Measurements from ENCODE around the gene TMEM14A. TPM values are rescaled to one million over a fixed set of nuclear protein-coding genes. Genes with fewer than 3 reads are reported as not detected.

Gene TMEM14A
- total and polyA plus RNA-seq, 2 of the 8 experiments (the other 6 are each of a cell fraction or from before 2014, with no cell fraction given): 11.1 to 11.2 TPM

DNA sequence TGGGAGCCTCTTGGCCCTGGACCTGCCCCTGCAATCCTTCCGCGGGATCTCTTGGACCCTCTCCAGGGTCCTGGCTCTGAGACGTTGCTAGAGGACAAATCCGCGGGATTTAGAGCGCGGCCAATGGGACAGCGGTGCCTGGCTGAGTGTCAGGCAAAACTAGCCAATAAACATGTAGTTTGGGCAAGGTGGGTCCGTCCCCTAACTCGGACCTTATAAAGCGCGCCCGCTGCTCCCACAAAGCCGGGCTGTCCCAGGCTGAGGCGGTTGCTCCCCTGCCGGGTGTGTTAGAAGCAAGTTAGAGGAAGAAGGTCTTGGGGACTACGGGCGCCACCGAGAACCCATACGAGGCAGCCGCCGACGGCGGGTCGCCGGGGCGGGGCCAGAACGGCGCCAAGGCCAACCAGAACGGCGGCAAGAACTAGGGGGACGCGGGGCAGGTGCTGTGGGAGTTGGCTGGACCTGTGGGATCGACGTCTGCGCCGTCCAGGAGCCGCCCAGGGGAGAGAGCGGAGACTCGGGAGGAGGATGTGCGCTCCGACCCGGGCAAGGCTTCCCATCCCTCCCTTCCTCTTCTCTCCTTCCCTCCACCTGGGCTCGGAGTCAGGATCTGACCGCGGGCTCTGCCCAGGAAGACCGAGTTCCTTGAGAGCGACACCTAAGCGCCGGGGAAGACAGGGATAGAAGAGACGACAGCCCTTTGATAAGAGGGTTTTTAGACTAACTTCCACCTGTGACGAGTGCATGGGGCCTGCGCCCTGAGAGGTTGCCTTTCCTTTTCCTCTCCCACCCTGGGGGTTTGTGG, 6.5 kb upstream of the TMEM14A start (continued):
- TF ChIP-seq SIX5 (IDR thresholded peaks at IDR 0.05; ENCODE audit: low read depth, low read length): no peak
- TF ChIP-seq, protein P1, sequence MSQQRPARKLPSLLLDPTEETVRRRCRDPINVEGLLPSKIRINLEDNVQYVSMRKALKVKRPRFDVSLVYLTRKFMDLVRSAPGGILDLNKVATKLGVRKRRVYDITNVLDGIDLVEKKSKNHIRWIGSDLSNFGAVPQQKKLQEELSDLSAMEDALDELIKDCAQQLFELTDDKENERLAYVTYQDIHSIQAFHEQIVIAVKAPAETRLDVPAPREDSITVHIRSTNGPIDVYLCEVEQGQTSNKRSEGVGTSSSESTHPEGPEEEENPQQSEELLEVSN (IDR thresholded peaks at IDR 0.05): peak; percentile 90
- no peak for TF ChIP-seq GABPA (IDR thresholded peaks at IDR 0.05; ENCODE audit: borderline replicate concordance, insufficient read depth, low read length)
- TF ChIP-seq NRF1 (IDR thresholded peaks at IDR 0.05; ENCODE audit: low read depth, low read length): no peak
- no peak for TF ChIP-seq RAD21 (IDR thresholded peaks at IDR 0.05 in 1 of 2, conservative IDR thresholded peaks at IDR 0.05 in 1 of 2; ENCODE audit: low read depth in 2 of 2, low read length in 2 of 2)
- no peak for TF ChIP-seq CBX5 (IDR thresholded peaks at IDR 0.05; ENCODE audit: low read depth, low read length)
- no peak for TF ChIP-seq KDM1A (IDR thresholded peaks at IDR 0.05; ENCODE audit: borderline replicate concordance, low read length)
- no peak for TF ChIP-seq BRCA1 (IDR thresholded peaks at IDR 0.05; ENCODE audit: low read depth, low read length)
- no peak for TF ChIP-seq SIN3A (conservative IDR thresholded peaks at IDR 0.05 in 1 of 2, IDR thresholded peaks at IDR 0.05 in 1 of 2; ENCODE audit: low read depth in 1 of 2, low read length in 2 of 2)
- TF ChIP-seq SP2 (IDR thresholded peaks at IDR 0.05; ENCODE audit: low read length): peak; percentile 72
- TF ChIP-seq EP300 (IDR thresholded peaks at IDR 0.05; ENCODE audit: borderline replicate concordance in 1 of 2, low read depth in 2 of 2, low read length in 2 of 2): no peak
- no peak for TF ChIP-seq SIRT6 (IDR thresholded peaks at IDR 0.05; ENCODE audit: low read length)
- TF ChIP-seq HDAC2 (IDR thresholded peaks at IDR 0.05; ENCODE audit: borderline replicate concordance in 1 of 2, low read depth in 2 of 2, low read length in 2 of 2): 0 out of 4 replicates have a peak, but pooled peaks of 1 of the 2 experiments have one; percentile 62
- TF ChIP-seq MAFK (IDR thresholded peaks at IDR 0.05; ENCODE audit: low read depth, low read length): no peak
- no peak for TF ChIP-seq CEBPB (IDR thresholded peaks at IDR 0.05; ENCODE audit: low read depth, low read length)
- TF ChIP-seq EZH2 (IDR thresholded peaks at IDR 0.05; ENCODE audit: low read depth, low read length, severe bottlenecking): no peak
- TF ChIP-seq POLR2A (IDR thresholded peaks at IDR 0.05; ENCODE audit: control extremely low read depth in 1 of 2, low read depth in 2 of 2, low read length in 2 of 2): peak; percentile 90 to 95
- no peak for TF ChIP-seq FOSL1 (IDR thresholded peaks at IDR 0.05; ENCODE audit: insufficient read depth, low read depth, low read length)
- no peak for TF ChIP-seq TCF12 (IDR thresholded peaks at IDR 0.05; ENCODE audit: low read depth, low read length)
- no peak; the same call in 1 of the 2 replicates for TF ChIP-seq SP4 (IDR thresholded peaks at IDR 0.05; ENCODE audit: low read length)
- TF ChIP-seq RXRA (IDR thresholded peaks at IDR 0.05; ENCODE audit: insufficient read depth, low read depth, low read length): no peak
- no peak for TF ChIP-seq JUND (IDR thresholded peaks at IDR 0.05; ENCODE audit: low read length)
- TF ChIP-seq SAP30 (IDR thresholded peaks at IDR 0.05; ENCODE audit: insufficient read depth, insufficient replicate concordance, low read length): no peak
